Smooth muscle cell (in vitro differentiated cells): ENCODE results near the gene ADPRHL1. TPM values are rescaled to one million over a fixed set of nuclear protein-coding genes. Genes with fewer than 3 reads are reported as not detected.
"Not testable (repeated sequence)": the region's sequence is repeated elsewhere in the genome, so short reads cannot be mapped to it uniquely, and the experiment has no call there.

Experiments used
- DNase-seq: peaks from one replicate; lab custom pipeline; 2025; ENCODE audit not compliant: unreplicated experiment; lab: John Stamatoyannopoulos, UW
- H2AFZ ChIP-seq: fragments of 200-600 bp; sonication (generic); 2 replicates; pipeline ENCODE4 v1.6.0; 2016; ENCODE audit warnings: antibody characterized with exemption, low read depth, mild to moderate bottlenecking
- H3F3A ChIP-seq: fragments of 200-600 bp; sonication (generic); 2 replicates; pipeline ENCODE4 v1.6.0; 2017; ENCODE audit warnings: antibody characterized with exemption, low read depth
- H3K27ac ChIP-seq: fragments of 200-600 bp; sonication (generic); 2 replicates; pipeline ENCODE4 v1.5.1; 2016; ENCODE audit warnings: low read depth, mild to moderate bottlenecking
- H3K27me3 ChIP-seq: fragments of 200-600 bp; sonication (generic); 2 replicates; pipeline ENCODE4 v1.6.1; 2016; ENCODE audit warnings: low read depth, mild to moderate bottlenecking
- H3K36me3 ChIP-seq: fragments of 200-600 bp; sonication (generic); 2 replicates; pipeline ENCODE4 v1.5.1; 2016; ENCODE audit warnings: low read depth
- H3K4me1 ChIP-seq: fragments of 200-600 bp; sonication (generic); 2 replicates; pipeline ENCODE4 v1.5.1; 2016; ENCODE audit warnings: low read depth
- H3K4me2 ChIP-seq: fragments of 200-600 bp; sonication (generic); 2 replicates; pipeline ENCODE4 v1.6.0; 2016; ENCODE audit warnings: mild to moderate bottlenecking
- H3K4me3 ChIP-seq: fragments of 200-600 bp; sonication (generic); 2 replicates; pipeline ENCODE4 v1.5.1; 2016; ENCODE audit warnings: mild to moderate bottlenecking
- H3K79me2 ChIP-seq: fragments of 200-600 bp; sonication (generic); 2 replicates; pipeline ENCODE4 v1.6.0; 2016; ENCODE audit warnings: low read depth, mild to moderate bottlenecking
- H3K9ac ChIP-seq: fragments of 200-600 bp; sonication (generic); 2 replicates; pipeline ENCODE4 v1.6.0; 2016; ENCODE audit warnings: low read depth
- H3K9me3 ChIP-seq: fragments of 200-600 bp; sonication (generic); replicated peaks from 2 replicates; pipeline ENCODE4 v1.5.1; 2016; ENCODE audit warnings: low read depth
- H4K20me1 ChIP-seq: fragments of 200-600 bp; sonication (generic); 2 replicates; pipeline ENCODE4 v1.6.0; 2016; ENCODE audit warnings: low read depth
- WGBS: methylation state at CpG from one replicate; pipeline ENCODE4 v1.1.7; 2016; ENCODE audit warnings: low lambda C conversion rate; 5-methylcytosine and 5-hydroxymethylcytosine counted together
- polyA plus RNA-seq: library from polyadenylated mRNA; unstranded; fragments of >200 nt; fragmentation: Nextera tagmentation; extraction: Ambion mirVana; gene quantifications from 2 replicates; pipeline ENCODE4 v1.2.1, GENCODE V29; 2016
- total RNA-seq: library from RNA; depleted of rRNA; stranded (reverse); fragments of >200 nt; gene quantifications from 2 replicates; pipeline ENCODE4 v1.2.3, GENCODE V29; 2014
- TF ChIP-seq, protein P1 (sequence below): fragments of 200-600 bp; sonication (generic); IDR thresholded peaks from 2 replicates; pipeline ENCODE4 v1.5.1; 2017; ENCODE audit warnings: borderline replicate concordance, mild to moderate bottlenecking, antibody characterized with exemption; ENCODE audit not compliant: insufficient read depth, poor library complexity, severe bottlenecking

ADPRHL1 gene
- total and polyA plus RNA-seq, 2 experiments from 2014 or later, result 0.18 to 1.2 TPM

DNA sequence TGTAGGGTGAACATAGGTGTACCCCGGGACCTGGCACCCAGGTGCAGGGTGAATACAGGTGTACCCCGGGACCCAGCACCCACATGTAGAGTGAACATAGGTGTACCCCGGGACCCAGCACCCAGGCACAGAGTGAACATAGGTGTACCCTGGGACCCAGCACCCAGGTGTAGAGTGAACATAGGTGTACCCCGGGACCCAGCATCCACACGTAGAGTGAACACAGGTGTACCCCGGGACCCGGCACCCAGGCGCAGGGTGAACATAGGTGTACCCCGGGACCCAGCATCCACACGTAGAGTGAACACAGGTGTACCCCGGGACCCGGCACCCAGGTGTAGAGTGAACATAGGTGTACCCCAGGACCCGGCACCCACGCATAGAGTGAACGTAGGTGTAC, 17.4 kb downstream of the ADPRHL1 start:
- not testable (repeated sequence) for H3F3A ChIP-seq, H3K36me3 ChIP-seq, H2AFZ ChIP-seq, H3K27me3 ChIP-seq, DNase-seq, H3K79me2 ChIP-seq, H3K27ac ChIP-seq, H4K20me1 ChIP-seq, H3K9me3 ChIP-seq, H3K9ac ChIP-seq, H3K4me2 ChIP-seq, H3K4me1 ChIP-seq, H3K4me3 ChIP-seq
- WGBS, result 94% methylated on average over 15 of the region's 15 CpGs

DNA sequence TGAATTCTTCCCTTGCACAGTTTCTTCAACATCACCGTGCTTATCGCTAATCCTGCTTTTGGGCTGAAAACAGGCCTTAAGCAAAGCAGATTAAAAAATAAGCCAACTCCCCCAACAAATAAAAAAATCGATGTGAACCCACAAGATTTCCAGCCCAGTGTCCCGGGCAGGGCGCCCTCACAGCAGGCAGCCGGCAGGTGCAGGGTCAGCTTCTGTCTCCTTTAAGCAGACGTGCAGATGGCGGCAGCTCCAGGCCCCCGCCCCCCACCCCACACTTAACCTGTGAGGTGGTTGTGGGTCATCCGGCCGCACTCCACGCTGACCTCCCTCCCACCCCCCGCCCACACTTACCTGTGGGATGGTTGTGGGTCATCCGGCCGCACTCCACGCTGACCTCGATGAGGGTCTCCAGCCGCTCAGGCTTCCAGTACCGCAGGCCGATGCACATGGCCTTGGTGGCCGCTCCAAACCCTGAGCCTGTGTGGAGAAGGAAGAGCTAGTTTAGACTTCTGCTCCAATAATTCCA, 19.8 kb downstream of the ADPRHL1 start:
- Histone ChIP-seq H3K36me3 (no peaks in the 10 kb centered on the region), H3K27me3 (no peaks in the 10 kb centered on the region), H3F3A (no peaks in the 10 kb centered on the region), H3K9ac (no peak overlapping the region), H2AFZ (no peak overlapping the region), H3K9me3 (no peaks in the 10 kb centered on the region), H3K4me3 (no peak overlapping the region), H3K79me2 (no peaks in the 10 kb centered on the region), H3K4me2 (no peak overlapping the region), H3K27ac (no peak overlapping the region), H3K4me1 (no peaks in the 10 kb centered on the region), H4K20me1 (no peaks in the 10 kb centered on the region)
- TF ChIP-seq, protein P1, sequence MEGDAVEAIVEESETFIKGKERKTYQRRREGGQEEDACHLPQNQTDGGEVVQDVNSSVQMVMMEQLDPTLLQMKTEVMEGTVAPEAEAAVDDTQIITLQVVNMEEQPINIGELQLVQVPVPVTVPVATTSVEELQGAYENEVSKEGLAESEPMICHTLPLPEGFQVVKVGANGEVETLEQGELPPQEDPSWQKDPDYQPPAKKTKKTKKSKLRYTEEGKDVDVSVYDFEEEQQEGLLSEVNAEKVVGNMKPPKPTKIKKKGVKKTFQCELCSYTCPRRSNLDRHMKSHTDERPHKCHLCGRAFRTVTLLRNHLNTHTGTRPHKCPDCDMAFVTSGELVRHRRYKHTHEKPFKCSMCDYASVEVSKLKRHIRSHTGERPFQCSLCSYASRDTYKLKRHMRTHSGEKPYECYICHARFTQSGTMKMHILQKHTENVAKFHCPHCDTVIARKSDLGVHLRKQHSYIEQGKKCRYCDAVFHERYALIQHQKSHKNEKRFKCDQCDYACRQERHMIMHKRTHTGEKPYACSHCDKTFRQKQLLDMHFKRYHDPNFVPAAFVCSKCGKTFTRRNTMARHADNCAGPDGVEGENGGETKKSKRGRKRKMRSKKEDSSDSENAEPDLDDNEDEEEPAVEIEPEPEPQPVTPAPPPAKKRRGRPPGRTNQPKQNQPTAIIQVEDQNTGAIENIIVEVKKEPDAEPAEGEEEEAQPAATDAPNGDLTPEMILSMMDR, result no peak
- WGBS, result 97% methylated on average over 19 of the region's 21 CpGs
- DNase-seq, result no peak

DNA sequence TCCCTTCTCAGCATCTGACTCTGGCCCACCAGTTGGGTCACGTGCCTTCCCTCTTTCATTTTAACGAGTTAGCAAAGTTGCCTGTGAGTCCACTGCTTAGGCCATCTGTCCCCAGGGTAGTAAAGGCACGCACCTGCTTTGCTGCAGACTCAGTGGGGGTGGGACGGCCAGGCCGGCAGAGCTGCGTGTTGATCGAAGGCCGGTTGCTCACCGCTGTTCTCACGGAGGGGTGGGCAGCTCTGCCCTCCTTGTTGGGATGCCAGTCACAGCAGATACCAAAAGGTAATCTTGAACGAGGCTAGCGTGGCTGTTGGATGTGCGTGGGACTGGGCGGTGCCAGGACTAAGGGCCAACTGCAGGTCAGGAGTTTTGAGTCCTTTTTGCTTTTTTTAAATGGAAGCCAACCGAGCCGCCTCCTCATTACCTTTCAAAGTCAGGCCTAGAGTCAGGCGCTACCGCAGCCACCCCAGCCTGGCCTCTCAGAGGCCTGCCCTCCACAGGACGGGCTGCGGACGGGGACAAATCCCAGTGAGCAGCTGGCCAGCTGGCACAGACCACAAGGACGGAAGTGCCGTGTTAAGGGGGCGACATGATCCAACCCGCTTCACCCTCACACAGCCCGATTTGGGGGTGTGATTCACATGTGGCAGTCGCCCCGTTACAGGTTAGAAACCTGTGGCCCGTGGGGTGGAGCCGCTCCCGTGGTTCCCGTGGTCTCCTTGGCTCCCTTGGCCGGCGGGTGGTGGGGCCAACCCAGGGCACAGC, 20.6 kb downstream of the ADPRHL1 start:
- WGBS, result 91% methylated on average over 34 of the region's 34 CpGs
- H3K27ac ChIP-seq, result no peak overlapping the region
- H3K36me3 ChIP-seq, result no peaks in the 10 kb centered on the region
- H2AFZ ChIP-seq, result no peak overlapping the region
- TF ChIP-seq, protein P1, result no peak
- no peak for DNase-seq
- no peaks in the 10 kb centered on the region for H4K20me1 ChIP-seq
- no peaks in the 10 kb centered on the region for H3K4me1 ChIP-seq
- H3K4me3 ChIP-seq, result no peak overlapping the region
- no peaks in the 10 kb centered on the region for H3K9me3 ChIP-seq
- no peaks in the 10 kb centered on the region for H3F3A ChIP-seq
- H3K79me2 ChIP-seq, result no peaks in the 10 kb centered on the region
- no peaks in the 10 kb centered on the region for H3K27me3 ChIP-seq
- no peak overlapping the region for H3K9ac ChIP-seq
- H3K4me2 ChIP-seq, result no peak overlapping the region

DNA sequence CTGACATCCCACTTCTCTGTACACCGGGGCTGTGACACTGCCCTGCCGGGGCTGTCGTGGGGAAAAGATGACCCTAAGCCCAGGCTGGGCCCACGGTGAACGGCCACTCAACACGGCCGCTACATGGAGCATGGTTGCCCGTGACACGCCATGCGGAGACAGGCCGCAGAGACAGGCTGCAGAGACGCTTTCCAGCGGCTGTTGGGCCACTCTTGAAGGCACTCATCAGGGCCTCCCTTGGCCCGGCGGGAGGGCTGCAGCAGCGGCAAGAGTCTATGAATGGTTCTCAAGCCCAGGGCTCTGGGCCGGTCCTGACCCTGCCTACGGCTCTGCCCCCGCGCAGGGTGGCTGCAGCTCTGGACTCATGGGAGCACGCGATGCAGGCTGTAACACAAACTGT, 22.1 kb downstream of the ADPRHL1 start:
- no peaks in the 10 kb centered on the region for H3K4me1 ChIP-seq
- TF ChIP-seq, protein P1, result no peak
- no peaks in the 10 kb centered on the region for H3F3A ChIP-seq
- DNase-seq, result no peak
- no peak overlapping the region for H3K27ac ChIP-seq
- no peak overlapping the region for H3K4me2 ChIP-seq
- no peak overlapping the region for H3K4me3 ChIP-seq
- H3K36me3 ChIP-seq, result no peaks in the 10 kb centered on the region
- H4K20me1 ChIP-seq, result no peaks in the 10 kb centered on the region
- H3K9me3 ChIP-seq, result no peaks in the 10 kb centered on the region
- H2AFZ ChIP-seq, result no peak overlapping the region
- no peaks in the 10 kb centered on the region for H3K27me3 ChIP-seq
- no peaks in the 10 kb centered on the region for H3K79me2 ChIP-seq
- WGBS, result 92% methylated on average over 22 of the region's 22 CpGs
- H3K9ac ChIP-seq, result no peak overlapping the region
